GM12801 (cell line): ENCODE results near the gene UTRN.

Experiments used
- TF ChIP-seq, protein P1 (sequence below): IDR thresholded peaks from one replicate; pipeline ENCODE4 v1.5.1; 2011; ENCODE audit warnings: control low read depth; ENCODE audit not compliant: insufficient read length; ENCODE audit errors: extremely low read depth

UTRN gene

DNA sequence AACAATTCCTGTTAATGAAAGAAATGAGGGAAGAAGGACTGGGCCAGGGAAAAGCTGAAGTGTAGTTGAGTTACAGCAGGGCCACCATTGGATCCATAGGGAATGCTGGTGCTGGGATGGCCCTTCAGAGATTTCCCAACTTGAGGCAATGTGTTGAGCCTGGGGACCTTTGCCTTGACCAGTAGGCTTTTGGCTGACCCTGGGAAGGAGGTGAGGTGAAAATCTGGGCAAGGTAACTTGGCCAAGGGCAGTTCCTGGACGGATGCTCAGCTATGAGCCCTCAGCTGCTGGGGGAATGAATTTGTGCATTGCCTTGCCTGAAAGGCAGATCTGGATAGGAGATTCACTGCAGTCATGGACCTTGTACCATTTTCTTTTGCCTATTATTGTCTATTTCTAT is 20.4 kb downstream of the UTRN start:
- TF ChIP-seq, protein P1, sequence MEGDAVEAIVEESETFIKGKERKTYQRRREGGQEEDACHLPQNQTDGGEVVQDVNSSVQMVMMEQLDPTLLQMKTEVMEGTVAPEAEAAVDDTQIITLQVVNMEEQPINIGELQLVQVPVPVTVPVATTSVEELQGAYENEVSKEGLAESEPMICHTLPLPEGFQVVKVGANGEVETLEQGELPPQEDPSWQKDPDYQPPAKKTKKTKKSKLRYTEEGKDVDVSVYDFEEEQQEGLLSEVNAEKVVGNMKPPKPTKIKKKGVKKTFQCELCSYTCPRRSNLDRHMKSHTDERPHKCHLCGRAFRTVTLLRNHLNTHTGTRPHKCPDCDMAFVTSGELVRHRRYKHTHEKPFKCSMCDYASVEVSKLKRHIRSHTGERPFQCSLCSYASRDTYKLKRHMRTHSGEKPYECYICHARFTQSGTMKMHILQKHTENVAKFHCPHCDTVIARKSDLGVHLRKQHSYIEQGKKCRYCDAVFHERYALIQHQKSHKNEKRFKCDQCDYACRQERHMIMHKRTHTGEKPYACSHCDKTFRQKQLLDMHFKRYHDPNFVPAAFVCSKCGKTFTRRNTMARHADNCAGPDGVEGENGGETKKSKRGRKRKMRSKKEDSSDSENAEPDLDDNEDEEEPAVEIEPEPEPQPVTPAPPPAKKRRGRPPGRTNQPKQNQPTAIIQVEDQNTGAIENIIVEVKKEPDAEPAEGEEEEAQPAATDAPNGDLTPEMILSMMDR = no peak

DNA sequence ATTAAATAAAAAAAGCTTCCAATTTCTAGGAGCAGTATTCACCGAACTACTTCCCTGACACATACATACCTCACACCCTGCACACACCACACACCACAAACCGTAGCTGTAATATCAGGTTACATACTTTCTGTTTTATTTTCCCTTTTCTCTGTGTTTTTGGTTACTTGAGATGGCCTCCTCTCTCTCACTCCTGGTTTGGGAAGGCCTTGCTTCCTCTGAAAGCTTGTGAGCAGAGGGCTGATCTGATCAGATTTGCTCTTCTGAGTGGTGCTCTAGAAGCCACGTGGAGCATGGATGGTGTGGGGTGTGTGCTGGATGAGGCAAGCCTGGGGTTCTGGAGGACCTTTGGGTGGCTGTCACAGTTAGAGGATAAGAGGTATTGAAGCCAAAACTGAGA is 20.9 kb downstream of the UTRN start:
- TF ChIP-seq, protein P1 = no peak

DNA sequence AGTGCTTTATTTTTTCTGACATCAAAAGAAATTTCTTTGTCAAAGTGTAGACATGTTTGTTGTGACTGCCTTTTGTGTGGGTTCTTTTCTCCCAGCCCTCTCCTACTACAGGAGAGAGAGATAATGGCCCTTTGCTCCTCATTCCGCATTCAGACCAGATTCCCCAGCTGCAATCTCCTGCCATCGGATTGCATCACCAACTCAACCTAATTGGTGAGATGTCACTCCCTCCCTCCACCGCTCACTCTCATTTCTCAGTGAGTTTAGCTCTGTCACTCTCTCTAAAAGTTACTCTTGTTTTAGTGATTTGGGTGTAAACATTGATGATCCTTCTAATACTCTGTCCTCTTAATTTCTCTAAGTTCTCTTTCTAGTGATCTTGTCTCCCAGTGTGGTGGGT is 22.7 kb downstream of the UTRN start:
- TF ChIP-seq, protein P1 = no peak

DNA sequence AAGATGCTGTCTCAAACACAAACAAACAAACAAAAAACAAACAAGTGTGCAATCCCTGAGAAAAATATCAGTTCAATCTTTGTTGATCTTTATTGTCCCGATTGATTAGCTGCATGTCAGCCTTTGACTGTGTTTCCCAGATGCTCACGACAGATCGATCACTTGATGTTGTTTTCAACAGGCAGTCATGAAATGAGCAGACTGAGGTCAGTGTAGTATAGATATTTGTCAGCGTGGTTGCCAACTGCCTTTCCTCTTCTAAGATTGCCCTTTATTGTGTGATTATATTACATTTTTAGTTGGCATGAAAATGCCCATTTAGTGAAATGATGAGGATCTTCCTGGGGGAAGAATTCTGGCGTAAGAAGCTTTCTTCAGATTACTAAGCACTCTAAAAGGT is 25.6 kb downstream of the UTRN start:
- TF ChIP-seq, protein P1 = no peak

DNA sequence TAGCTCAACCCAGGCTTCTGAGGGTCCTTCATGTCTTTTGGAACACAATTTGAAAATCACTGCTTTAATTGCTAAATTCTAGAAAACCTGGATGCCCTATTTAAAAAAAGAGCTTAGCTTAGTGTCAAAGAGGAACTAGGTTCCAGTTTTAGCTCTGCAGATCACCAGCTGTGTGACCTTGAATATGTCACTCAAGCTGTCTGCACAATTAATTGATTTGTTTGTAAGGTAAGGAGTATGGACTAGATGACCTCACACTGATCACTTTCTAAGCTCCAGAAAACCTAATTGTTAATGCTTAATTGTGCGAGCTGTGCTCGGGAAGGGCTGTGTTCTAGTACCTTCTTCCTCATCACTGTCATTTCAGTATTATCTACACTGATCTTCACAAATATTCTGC is 26.2 kb downstream of the UTRN start:
- TF ChIP-seq, protein P1 = no peak

DNA sequence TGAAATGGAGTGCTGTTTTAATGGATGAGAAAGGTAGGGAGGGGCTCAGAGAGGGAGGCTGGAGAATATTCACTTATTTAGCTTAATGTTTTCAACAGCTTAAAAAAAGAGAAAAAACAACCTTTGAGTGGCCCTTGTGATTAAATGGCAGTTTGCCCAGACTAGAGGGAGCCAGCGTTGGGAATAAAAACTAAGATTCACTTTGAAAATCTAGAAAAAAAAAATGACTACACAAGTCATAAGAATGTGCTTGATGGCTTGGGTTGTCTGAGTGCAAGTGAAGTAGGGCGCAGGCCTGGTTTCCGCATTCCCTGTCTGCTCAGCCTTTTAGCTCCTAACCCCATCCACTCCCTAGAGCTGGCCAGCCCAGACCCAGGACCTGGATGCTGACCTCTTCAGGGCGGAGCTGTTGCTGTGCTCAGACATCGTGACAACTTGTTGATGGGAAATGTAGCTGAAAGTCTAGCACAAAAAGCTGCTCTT is 28.9 kb downstream of the UTRN start:
- TF ChIP-seq, protein P1 = no peak

DNA sequence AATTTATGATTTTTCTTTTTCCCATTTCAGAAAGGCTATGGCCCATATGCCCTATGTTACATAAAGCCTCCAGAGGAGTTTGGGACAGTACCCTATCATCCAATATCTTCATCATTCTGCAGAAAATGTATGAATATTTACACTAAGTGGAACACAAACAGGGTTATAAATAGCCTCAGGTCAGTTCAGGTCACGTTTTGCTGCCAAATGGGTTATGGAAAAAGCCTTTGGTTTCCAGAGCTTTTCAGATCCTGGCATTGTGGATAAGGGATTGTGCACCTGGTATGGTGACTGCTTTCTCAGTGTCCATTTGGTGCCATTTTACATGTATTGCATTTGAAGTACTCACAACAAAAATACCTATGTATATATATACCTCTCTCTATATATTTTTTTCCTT is 29.4 kb downstream of the UTRN start:
- TF ChIP-seq, protein P1 = no peak

DNA sequence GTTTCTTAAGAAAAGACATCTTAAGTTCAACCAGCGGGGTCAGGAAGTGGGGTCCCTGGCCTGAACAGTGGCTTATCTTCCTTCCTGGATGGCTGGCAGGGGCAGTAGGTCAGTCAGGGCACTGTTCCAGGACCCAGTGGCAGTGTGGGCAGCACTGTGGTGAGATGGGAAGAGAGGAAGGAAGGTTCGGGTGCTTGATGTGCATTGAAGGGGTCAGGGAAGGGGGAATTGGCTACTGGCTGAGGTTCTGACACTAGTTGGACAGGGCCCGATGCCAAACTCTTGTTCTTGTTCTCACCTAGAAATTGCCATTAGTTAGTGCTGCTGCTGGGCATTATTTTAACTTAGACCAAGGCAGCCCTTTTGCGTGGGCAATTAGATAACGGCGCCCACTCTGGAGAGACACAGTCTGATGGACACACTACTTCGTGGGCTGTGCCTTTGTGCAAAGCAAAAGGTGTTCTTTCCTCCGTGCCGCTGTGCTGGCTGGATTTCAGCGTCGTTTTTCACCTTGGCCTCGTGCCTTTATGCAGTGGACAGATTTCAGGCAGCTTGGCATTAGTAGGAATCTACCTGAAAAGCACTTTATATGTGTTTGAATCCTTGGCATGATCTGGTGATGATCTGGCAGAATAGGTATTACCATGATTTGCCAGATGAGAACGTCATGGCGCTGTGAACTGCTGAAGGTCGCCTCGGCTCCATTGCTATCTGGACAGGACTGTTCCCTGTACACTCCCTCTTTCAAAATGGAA is 30.3 kb downstream of the UTRN start:
- TF ChIP-seq, protein P1 = no peak
